K562 treated with DMSO at 1 percent for 24 hours (cell line): ENCODE results near the gene KLHL7. TPM values are rescaled to one million over a fixed set of nuclear protein-coding genes. Genes with fewer than 3 reads are reported as not detected.

Experiments
- total RNA-seq: library from RNA; unstranded; fragments of 300-600 nt; gene quantifications from 2 replicates; pipeline ENCODE4 v1.2.3, GENCODE V29; 2022; ENCODE audit warnings: low read depth; ENCODE audit not compliant: insufficient read depth

The KLHL7 gene, protein sequence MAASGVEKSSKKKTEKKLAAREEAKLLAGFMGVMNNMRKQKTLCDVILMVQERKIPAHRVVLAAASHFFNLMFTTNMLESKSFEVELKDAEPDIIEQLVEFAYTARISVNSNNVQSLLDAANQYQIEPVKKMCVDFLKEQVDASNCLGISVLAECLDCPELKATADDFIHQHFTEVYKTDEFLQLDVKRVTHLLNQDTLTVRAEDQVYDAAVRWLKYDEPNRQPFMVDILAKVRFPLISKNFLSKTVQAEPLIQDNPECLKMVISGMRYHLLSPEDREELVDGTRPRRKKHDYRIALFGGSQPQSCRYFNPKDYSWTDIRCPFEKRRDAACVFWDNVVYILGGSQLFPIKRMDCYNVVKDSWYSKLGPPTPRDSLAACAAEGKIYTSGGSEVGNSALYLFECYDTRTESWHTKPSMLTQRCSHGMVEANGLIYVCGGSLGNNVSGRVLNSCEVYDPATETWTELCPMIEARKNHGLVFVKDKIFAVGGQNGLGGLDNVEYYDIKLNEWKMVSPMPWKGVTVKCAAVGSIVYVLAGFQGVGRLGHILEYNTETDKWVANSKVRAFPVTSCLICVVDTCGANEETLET
- 28.4 and 38.4 TPM in 2 replicates for total RNA-seq

DNA sequence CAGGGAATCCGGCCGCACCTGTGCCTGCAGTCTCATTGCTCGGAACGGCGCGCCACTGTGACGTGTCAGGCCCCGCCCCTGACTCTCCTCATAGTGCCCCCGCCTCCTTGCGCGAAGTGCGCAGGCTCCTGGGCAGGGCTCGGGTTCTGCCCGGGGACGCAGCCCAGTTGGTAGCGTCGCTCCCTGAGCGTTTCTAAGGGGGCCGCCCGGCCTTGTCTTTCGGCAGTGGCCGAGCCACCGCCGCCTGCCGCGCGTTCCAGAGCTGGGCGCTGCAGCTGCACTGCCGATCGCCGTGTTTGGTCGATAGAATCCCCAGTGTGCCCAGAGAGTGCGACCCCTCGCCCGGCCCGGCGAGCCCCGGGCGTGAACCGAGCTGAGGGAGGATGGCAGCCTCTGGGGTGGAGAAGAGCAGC, at the start of gene KLHL7:
Gene KLHL7, plus strand, starts transcription at position 142 of the 413 bp plus-strand sequence. Its CDS starts 242 bp downstream, at position 384.

DNA sequence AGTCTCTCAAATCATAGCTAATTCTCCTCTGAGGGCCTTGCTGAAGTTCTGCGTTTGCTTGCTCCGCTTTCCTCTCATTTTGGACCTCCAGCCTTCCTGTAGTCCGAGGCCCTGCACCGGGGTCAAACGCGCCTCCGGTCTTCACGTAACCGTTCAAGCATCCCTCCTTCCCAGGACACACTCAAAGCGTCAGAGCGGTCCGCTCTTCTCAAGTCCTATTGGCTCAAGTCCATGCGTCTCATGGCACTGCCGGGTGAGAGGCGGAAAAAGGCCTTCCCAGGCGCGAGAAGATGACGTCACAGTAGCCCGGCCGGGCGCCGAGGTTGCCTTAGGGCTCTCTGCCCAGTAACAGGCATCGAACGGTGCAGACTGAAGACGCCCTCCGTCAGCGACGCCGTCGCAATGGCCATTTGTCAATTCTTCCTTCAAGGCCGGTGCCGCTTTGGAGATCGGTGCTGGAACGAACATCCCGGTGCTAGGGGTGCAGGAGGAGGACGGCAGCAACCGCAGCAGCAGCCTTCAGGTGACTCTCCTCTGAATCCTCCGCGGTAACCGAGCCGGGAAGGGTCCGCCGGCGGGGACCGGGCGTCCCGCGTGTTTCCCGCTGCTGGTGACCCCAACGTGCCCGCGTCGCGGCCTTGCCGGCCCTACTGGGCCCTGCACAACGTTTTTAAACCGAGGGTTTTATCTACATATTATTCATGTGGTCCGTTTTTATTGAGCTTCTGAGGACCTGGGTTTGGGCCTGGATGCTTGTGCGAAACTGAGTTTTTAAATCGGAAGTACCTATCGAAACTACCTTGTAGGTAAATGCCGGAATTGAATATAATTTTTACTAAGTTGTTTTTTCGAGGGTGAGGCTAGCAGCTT, 76.3 kb downstream of the KLHL7 start, which contains the start of gene NUP42:
Gene NUP42, plus strand, starts transcription at position 365 of the 870 bp plus-strand sequence. Its CDS starts 38 bp downstream, at position 403.

Other genes with a start within 250 kb of the KLHL7 start
- 17.9 and 18.7 TPM in 2 replicates for gene HYCC1, start 91.7 kb upstream of the KLHL7 start, total RNA-seq
- 26.5 and 45.7 TPM in 2 replicates for gene NUP42, start 76.3 kb downstream of the KLHL7 start, total RNA-seq
- gene GPNMB, start 141.0 kb downstream of the KLHL7 start, total RNA-seq, result 1.2 and 2.0 TPM in 2 replicates
- gene MALSU1, start 193.6 kb downstream of the KLHL7 start, total RNA-seq, result 81.9 and 92.9 TPM in 2 replicates